Upper lobe of left lung (tissue), 4 donors: Measurements from ENCODE around the gene PCDHGC5.

ENCODE experiments used
- EP300 ChIP-seq, 4 donors: sonication (generic); formaldehyde crosslinking; IDR thresholded peaks; one replicate each; pipeline ENCODE4 v1.5.1; 2017; ENCODE audit warnings: antibody characterized with exemption in 4 of 4, control low read depth in 2 of 4
- POLR2A ChIP-seq, 4 donors: fragments of 450-650 bp; IDR thresholded peaks; one replicate each; pipeline ENCODE4 v1.5.1; 2016 to 2017; ENCODE audit warnings: antibody characterized with exemption in 4 of 4, mild to moderate bottlenecking in 2 of 4
- POLR2AphosphoS5 ChIP-seq, 2 donors: sonication (generic); formaldehyde crosslinking; IDR thresholded peaks; one replicate each; pipeline ENCODE4 v1.5.1; 2017; ENCODE audit warnings: antibody characterized with exemption in 2 of 2
- TF ChIP-seq, protein P1 (sequence below), 6 experiments: fragments of 450-650 bp in 4 of 6; fragments of 200-600 bp in 2 of 6; sonication (generic) in 2 of 6; IDR thresholded peaks; one replicate each; pipeline ENCODE4 v1.5.1; 2016 to 2019; ENCODE audit warnings: antibody characterized with exemption in 6 of 6

DNA sequence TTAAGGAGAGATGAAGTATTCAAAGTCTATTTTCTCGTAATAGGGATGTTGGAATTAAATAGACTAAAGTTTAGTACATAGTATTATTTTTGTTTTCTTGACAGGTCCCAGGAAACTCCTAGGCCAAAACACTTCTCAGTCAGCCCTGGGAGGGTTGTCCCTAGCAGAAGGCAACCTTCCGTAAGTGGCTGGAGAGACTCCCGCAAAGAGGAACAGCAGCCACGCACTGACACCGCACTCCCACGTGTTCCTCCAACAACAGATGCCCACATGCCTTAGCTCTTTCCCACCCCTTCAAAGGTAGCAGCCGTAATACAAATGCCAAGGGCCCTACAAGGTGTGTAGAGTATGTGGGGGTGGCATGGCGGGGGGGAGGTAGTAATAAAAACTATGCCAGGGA, 28.4 kb downstream of the PCDHGC5 start:
- no peak for TF ChIP-seq POLR2A (IDR thresholded peaks at IDR 0.05)
- TF ChIP-seq, protein P1, sequence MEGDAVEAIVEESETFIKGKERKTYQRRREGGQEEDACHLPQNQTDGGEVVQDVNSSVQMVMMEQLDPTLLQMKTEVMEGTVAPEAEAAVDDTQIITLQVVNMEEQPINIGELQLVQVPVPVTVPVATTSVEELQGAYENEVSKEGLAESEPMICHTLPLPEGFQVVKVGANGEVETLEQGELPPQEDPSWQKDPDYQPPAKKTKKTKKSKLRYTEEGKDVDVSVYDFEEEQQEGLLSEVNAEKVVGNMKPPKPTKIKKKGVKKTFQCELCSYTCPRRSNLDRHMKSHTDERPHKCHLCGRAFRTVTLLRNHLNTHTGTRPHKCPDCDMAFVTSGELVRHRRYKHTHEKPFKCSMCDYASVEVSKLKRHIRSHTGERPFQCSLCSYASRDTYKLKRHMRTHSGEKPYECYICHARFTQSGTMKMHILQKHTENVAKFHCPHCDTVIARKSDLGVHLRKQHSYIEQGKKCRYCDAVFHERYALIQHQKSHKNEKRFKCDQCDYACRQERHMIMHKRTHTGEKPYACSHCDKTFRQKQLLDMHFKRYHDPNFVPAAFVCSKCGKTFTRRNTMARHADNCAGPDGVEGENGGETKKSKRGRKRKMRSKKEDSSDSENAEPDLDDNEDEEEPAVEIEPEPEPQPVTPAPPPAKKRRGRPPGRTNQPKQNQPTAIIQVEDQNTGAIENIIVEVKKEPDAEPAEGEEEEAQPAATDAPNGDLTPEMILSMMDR (IDR thresholded peaks at IDR 0.05): no peak
- TF ChIP-seq POLR2AphosphoS5 (IDR thresholded peaks at IDR 0.05): no peak
- TF ChIP-seq EP300 (IDR thresholded peaks at IDR 0.05): no peak
